ENCODE results near the gene P3H3.

GRCh38 chr12:6782850-6783566 is 45.2 kb upstream of the P3H3 start:
- TF ChIP-seq CTCF (optimal IDR thresholded peaks at IDR 0.05 in 1 of 3, IDR thresholded peaks at IDR 0.05 in 1 of 3, conservative IDR thresholded peaks at IDR 0.05 in 1 of 3; ENCODE audit: extremely low read depth in 1 of 3, insufficient read depth in 2 of 3, low read length in 3 of 3) (no peak), EZH2 (IDR thresholded peaks at IDR 0.05; ENCODE audit: low read length) (no peak)

All from keratinocyte (primary cell).